HFF-Myc (cell line): Measurements from ENCODE around the gene LRFN2.

ENCODE experiments used
- DNase-seq: peaks from one replicate; pipeline ENCODE4 v3.0.0-alpha.2; 2011; ENCODE audit warnings: low read depth; ENCODE audit errors: extremely low read depth
- H3K4me3 ChIP-seq: replicated peaks from 2 replicates; pipeline ENCODE4 v1.5.1; 2011; ENCODE audit warnings: low read depth, mild to moderate bottlenecking, control low read depth, low read length
- CTCF ChIP-seq: IDR thresholded peaks from 2 replicates; pipeline ENCODE4 v1.5.1; 2012; ENCODE audit warnings: mild to moderate bottlenecking, low read depth, low read length, control low read depth; ENCODE audit errors: missing control alignments

LRFN2 gene

GRCh38 chr6:40473026-40473425, 114.1 kb downstream of the LRFN2 start:
- no peak for TF ChIP-seq CTCF
- H3K4me3 ChIP-seq, result no peak overlapping the region
- no peak for DNase-seq

- no peak for TF ChIP-seq CTCF
- H3K4me3 ChIP-seq, result no peak overlapping the region
- no peak for DNase-seq
Observed at GRCh38 chr6:40472353-40472752, 114.8 kb downstream of the LRFN2 start.

- H3K4me3 ChIP-seq, result no peak overlapping the region
- DNase-seq, result no peak
- no peak for TF ChIP-seq CTCF
Observed at GRCh38 chr6:40471243-40471642, 115.9 kb downstream of the LRFN2 start.

GRCh38 chr6:40469323-40469722, 117.8 kb downstream of the LRFN2 start:
- H3K4me3 ChIP-seq, result no peak overlapping the region
- DNase-seq, result no peak
- TF ChIP-seq CTCF, result no peak

GRCh38 chr6:40466986-40467539, 120.1 kb downstream of the LRFN2 start:
- TF ChIP-seq CTCF, result no peak
- H3K4me3 ChIP-seq, result no peak overlapping the region
- DNase-seq, result no peak

GRCh38 chr6:40461643-40462042, 125.5 kb downstream of the LRFN2 start:
- no peak for TF ChIP-seq CTCF
- no peak for DNase-seq
- no peak overlapping the region for H3K4me3 ChIP-seq

GRCh38 chr6:40460380-40460779, 126.8 kb downstream of the LRFN2 start:
- H3K4me3 ChIP-seq, result no peak overlapping the region
- no peak for TF ChIP-seq CTCF
- no peak for DNase-seq
